Suprapubic skin (tissue), 3 donors: Measurements from ENCODE around the gene POMT2.

Experiments
- CTCF ChIP-seq, 2 donors: fragments of 200-600 bp in 1 of 2; fragments of 450-650 bp in 1 of 2; sonication (generic) in 1 of 2; IDR thresholded peaks; one replicate each; pipeline ENCODE4 v1.5.1; 2016 to 2019; ENCODE audit warnings: antibody characterized with exemption in 2 of 2, mild to moderate bottlenecking in 1 of 2, moderate library complexity in 1 of 2
- POLR2A ChIP-seq, 2 donors: fragments of 450-650 bp; IDR thresholded peaks; one replicate each; pipeline ENCODE4 v1.6.1; 2017; ENCODE audit warnings: antibody characterized with exemption in 2 of 2, mild to moderate bottlenecking in 2 of 2, moderate library complexity in 2 of 2

DNA sequence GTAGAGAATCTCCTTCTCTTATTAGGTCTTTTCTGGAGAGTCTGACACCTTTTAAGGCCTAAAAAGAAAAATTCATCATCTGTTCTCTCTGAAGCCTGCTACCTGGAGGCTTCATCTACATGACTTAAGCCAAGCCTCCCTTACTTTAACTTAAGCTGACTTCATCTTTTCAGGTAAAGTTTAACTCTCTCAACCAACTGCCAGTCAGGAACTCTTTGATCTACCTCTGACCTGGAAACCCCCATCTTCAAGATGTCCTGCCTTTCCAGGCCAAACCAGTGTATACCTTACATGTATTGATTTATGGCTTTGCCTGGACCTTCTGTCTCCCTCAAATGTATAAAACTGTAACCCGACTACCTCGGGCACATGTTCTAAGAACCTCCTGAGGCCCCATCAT is 17.6 kb upstream of the POMT2 start:
- TF ChIP-seq CTCF (IDR thresholded peaks at IDR 0.05) (no peak), POLR2A (IDR thresholded peaks at IDR 0.05) (no peak)
